D341Med (cell line): Measurements from ENCODE around the gene CACNA2D3.
"Not testable (repeated sequence)": the region's sequence is repeated elsewhere in the genome, so short reads cannot be mapped to it uniquely, and the experiment has no call there.

Experiments used
- DNase-seq: peaks from one replicate; pipeline ENCODE4 v3.0.0; 2012; ENCODE audit warnings: low spot score

Gene CACNA2D3

GRCh38 chr3:54464554-54464953 lies 342.2 kb downstream of the CACNA2D3 start:
- DNase-seq, result not testable (repeated sequence)

GRCh38 chr3:54476891-54477290 lies 354.5 kb downstream of the CACNA2D3 start:
- DNase-seq, result no peak

- no peak for DNase-seq
Observed at GRCh38 chr3:54481606-54482365, 359.4 kb downstream of the CACNA2D3 start.

- no peak for DNase-seq
Observed at GRCh38 chr3:54484334-54484733, 362.0 kb downstream of the CACNA2D3 start.

GRCh38 chr3:54486317-54486716 lies 364.0 kb downstream of the CACNA2D3 start:
- DNase-seq, result no peak

- DNase-seq, result no peak
Observed at GRCh38 chr3:54488297-54488696, 365.9 kb downstream of the CACNA2D3 start.

- no peak for DNase-seq
Observed at GRCh38 chr3:54494209-54494608, 371.9 kb downstream of the CACNA2D3 start.

- DNase-seq, result no peak
Observed at GRCh38 chr3:54506603-54507002, 384.3 kb downstream of the CACNA2D3 start.

- DNase-seq, result no peak
Observed at GRCh38 chr3:54507876-54508460, 385.6 kb downstream of the CACNA2D3 start.

GRCh38 chr3:54510506-54510905 lies 388.2 kb downstream of the CACNA2D3 start:
- no peak for DNase-seq

- DNase-seq, result no peak
Observed at GRCh38 chr3:54511766-54512365, 389.5 kb downstream of the CACNA2D3 start.

- DNase-seq, result no peak
Observed at GRCh38 chr3:54514006-54514405, 391.7 kb downstream of the CACNA2D3 start.

GRCh38 chr3:54514416-54514815 lies 392.1 kb downstream of the CACNA2D3 start:
- no peak for DNase-seq

- no peak for DNase-seq
Observed at GRCh38 chr3:54515441-54516213, 393.3 kb downstream of the CACNA2D3 start.

GRCh38 chr3:54517424-54517823 lies 395.1 kb downstream of the CACNA2D3 start:
- DNase-seq, result no peak

- no peak for DNase-seq
Observed at GRCh38 chr3:54518011-54518675, 395.8 kb downstream of the CACNA2D3 start.

GRCh38 chr3:54519493-54519892 lies 397.1 kb downstream of the CACNA2D3 start:
- no peak for DNase-seq

- no peak for DNase-seq
Observed at GRCh38 chr3:54520060-54520459, 397.7 kb downstream of the CACNA2D3 start.

GRCh38 chr3:54527521-54527920 lies 405.2 kb downstream of the CACNA2D3 start:
- no peak for DNase-seq

- no peak for DNase-seq
Observed at GRCh38 chr3:54527953-54528352, 405.6 kb downstream of the CACNA2D3 start.

- DNase-seq, result no peak
Observed at GRCh38 chr3:54528668-54529067, 406.3 kb downstream of the CACNA2D3 start.

GRCh38 chr3:54530091-54530490 lies 407.7 kb downstream of the CACNA2D3 start:
- no peak for DNase-seq
